Peyer's patch (tissue), 4 donors: Measurements from ENCODE around the gene FXYD3.

Source experiments
- CTCF ChIP-seq, 6 experiments: fragments of 450-650 bp in 4 of 6; fragments of 200-600 bp in 2 of 6; sonication (generic) in 1 of 6; IDR thresholded peaks; one replicate each; pipeline ENCODE4 v1.5.1; 2017 to 2019; ENCODE audit warnings: antibody characterized with exemption in 6 of 6, mild to moderate bottlenecking in 3 of 6, moderate library complexity in 1 of 6
- POLR2A ChIP-seq, 2 donors: fragments of 450-650 bp; IDR thresholded peaks; one replicate each; pipeline ENCODE4 v1.5.1; 2017; ENCODE audit warnings: antibody characterized with exemption in 2 of 2, mild to moderate bottlenecking in 2 of 2, moderate library complexity in 2 of 2

- TF ChIP-seq CTCF (IDR thresholded peaks at IDR 0.05), result no peak
- TF ChIP-seq POLR2A (IDR thresholded peaks at IDR 0.05), result no peak
These were observed 31.7 kb upstream of the FXYD3 start for GRCh38 chr19:35083691-35084508.
